HG03442 (cell line): Measurements from ENCODE around the gene NT5E.
A peak's percentile ranks its signal among the peaks of the same experiment; 100 is the strongest.
"Not testable (repeated sequence)": the region's sequence is repeated elsewhere in the genome, so short reads cannot be mapped to it uniquely, and the experiment has no call there.

ENCODE experiments used
- ATAC-seq: cut with Tn5 transposase; IDR thresholded peaks from one replicate; pipeline ENCODE4 v1.9.1; 2021; ENCODE audit warnings: mild to moderate bottlenecking, moderate library complexity; ENCODE audit not compliant: unreplicated experiment

The NT5E gene

DNA sequence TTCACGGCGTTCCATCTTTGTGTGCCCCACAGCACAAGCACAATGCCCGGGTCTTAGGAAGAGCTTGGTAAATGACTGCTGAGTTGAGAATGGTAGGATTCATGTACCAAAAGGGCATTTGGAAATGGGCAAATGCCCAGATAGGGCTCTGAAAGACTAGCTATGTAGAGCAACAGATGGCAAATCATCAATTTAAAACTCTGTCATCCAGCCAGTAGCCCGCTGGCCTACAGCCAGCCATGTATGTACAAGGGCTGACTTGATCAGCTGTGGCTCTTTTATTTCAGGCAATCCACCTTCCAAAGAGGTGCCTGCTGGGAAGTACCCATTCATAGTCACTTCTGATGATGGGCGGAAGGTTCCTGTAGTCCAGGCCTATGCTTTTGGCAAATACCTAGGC lies 35.1 kb downstream of the NT5E start:
- no peak for ATAC-seq

GRCh38 chr6:85490516-85491248 lies 40.8 kb downstream of the NT5E start:
- no peak for ATAC-seq

DNA sequence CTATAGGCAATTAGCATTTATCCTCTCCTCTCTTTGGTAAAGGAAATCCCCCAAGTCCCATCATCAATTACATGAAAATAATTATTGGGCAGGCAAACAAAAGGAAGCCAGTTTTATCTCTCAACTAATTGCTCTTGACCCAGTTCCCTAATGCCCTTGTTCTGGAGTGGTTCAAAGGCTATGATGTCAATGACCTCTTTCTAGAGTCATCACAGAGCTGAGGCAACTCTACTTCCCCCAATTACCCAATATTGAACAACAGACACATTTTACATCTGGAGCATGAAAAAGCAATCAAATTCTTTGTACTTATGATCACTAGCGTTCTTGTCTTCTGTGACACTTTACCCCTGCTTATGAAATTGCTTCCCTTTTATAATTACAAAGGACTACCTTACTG lies 43.5 kb downstream of the NT5E start:
- no peak for ATAC-seq

- no peak for ATAC-seq
Measured at GRCh38 chr6:85494547-85495536, 45.0 kb downstream of the NT5E start.

GRCh38 chr6:85496009-85496579 lies 46.2 kb downstream of the NT5E start:
- ATAC-seq = peak; percentile 52

- no peak for ATAC-seq
Measured at GRCh38 chr6:85496856-85497255, 47.0 kb downstream of the NT5E start.

GRCh38 chr6:85498596-85499258 lies 48.8 kb downstream of the NT5E start:
- ATAC-seq = no peak

GRCh38 chr6:85506441-85507093 lies 56.7 kb downstream of the NT5E start:
- peak; percentile 72 for ATAC-seq

- ATAC-seq = no peak
Measured at GRCh38 chr6:85516168-85516567, 66.3 kb downstream of the NT5E start.

DNA sequence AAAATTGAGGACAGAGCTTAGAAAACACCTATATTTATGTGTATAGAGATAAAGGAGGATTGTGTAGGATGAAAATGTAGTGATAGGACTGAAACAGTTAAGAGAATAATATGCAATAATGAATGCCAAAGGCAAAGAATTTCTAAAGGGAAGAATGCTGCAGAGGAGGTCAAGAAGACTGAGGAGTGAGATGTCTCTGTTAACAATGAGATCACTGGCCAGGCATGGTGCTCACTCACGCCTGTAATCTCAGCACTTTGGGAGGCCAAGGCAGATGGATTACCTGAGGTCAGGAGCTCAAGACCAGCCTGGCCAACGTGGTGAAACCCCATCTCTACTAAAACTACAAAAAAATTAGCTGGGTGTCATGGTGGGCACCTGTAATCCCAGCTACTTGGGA lies 74.4 kb downstream of the NT5E start:
- ATAC-seq = not testable (repeated sequence)

DNA sequence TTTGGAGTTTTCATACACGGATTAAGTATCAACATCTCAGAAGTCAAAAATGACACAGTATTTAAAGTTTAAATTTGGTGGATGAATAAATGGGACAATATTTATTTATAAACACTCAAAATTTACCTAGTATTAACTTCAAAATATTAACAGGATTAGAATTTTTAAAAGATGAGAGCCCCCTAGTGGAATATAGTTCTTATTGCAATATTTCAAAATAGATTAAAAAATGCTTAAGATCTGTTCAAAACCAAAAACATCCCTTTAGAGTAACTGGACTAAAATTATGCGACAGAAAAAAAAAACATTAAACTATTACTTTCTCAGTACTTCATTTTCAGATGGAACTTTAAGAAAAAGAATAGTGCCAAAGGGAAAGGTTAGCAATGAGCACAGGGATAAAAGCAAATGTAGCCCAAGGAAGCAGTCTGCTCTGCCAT lies 87.2 kb downstream of the NT5E start:
- no peak for ATAC-seq

GRCh38 chr6:85544776-85545175 lies 94.9 kb downstream of the NT5E start:
- ATAC-seq = no peak
